ENCODE data around the gene MVK. TPM values are rescaled to one million over a fixed set of nuclear protein-coding genes. Genes with fewer than 3 reads are reported as not detected.

Gene MVK
- polyA plus RNA-seq, 1 of the 3 experiments (the other 2 are of a cell fraction): 7.0 TPM

- H3F3A ChIP-seq (replicated peaks; ENCODE audit: insufficient read depth): no peaks in the 10 kb centered on the region
- peaks cover 10 to 34% of the 10 kb centered on the region in 2 experiments for H3K36me3 ChIP-seq (replicated peaks in 1 of 2; ENCODE audit: control insufficient read depth in 1 of 2, insufficient read depth in 2 of 2, low read length in 1 of 2)
- H3K9ac ChIP-seq: no peak overlapping the region
- no peak for DNase-seq
- H2AFZ ChIP-seq (ENCODE audit: low read depth): no peak overlapping the region
- H3K9me3 ChIP-seq: no peaks in the 10 kb centered on the region
- peaks cover 0 to 16% of the 10 kb centered on the region in 2 experiments; a peak in 2 of 4 replicates for H3K4me1 ChIP-seq (ENCODE audit: control insufficient read depth in 1 of 2, insufficient read depth in 2 of 2, low read depth in 1 of 2, low read length in 1 of 2)
- H3K79me2 ChIP-seq (ENCODE audit: insufficient read depth): no peaks in the 10 kb centered on the region
- H3K9me2 ChIP-seq: no peaks in the 10 kb centered on the region
- H4K20me1 ChIP-seq (ENCODE audit: insufficient read depth): no peaks in the 10 kb centered on the region
- ChIA-PET CTCF (interaction anchor here (1.7 kb wide), 2 partner anchors 20 to 268 kb away, joined by 3 to 6 read pairs; no protein-coding TSS in a partner anchor), POLR2A (no interaction called here)
- WGBS (ENCODE audit: low lambda C conversion rate): 100% methylated on average over 1 of the region's 1 CpG
- H3K4me3 ChIP-seq (ENCODE audit: low read depth in 2 of 2, low read length in 1 of 2): no peak overlapping the region
- H3K27me3 ChIP-seq (ENCODE audit: insufficient read depth): no peaks in the 10 kb centered on the region
- TF ChIP-seq CHD2 (IDR thresholded peaks at IDR 0.05; ENCODE audit: low read length, partially characterized antibody) (no peak), GABPA (IDR thresholded peaks at IDR 0.05; ENCODE audit: low read depth) (no peak), TCF12 (IDR thresholded peaks at IDR 0.05) (no peak), FOSL2 (IDR thresholded peaks at IDR 0.05; ENCODE audit: borderline replicate concordance, low read depth) (no peak), POLR2AphosphoS5 (IDR thresholded peaks at IDR 0.05; ENCODE audit: low read depth, low read length) (no peak), EZH2phosphoT487 (IDR thresholded peaks at IDR 0.05; ENCODE audit: borderline replicate concordance, low read depth) (no peak), ELF1 (IDR thresholded peaks at IDR 0.05) (no peak), EP300 (IDR thresholded peaks at IDR 0.05; ENCODE audit: borderline replicate concordance in 1 of 2, low read depth in 1 of 2, low read length in 1 of 2) (no peak), ZBTB33 (IDR thresholded peaks at IDR 0.05; ENCODE audit: borderline replicate concordance, low read depth) (no peak), YY1 (IDR thresholded peaks at IDR 0.05; ENCODE audit: low read depth) (no peak), CTCF (IDR thresholded peaks at IDR 0.05) (no peak), RCOR1 (IDR thresholded peaks at IDR 0.05; ENCODE audit: low read length) (no peak), MXI1 (IDR thresholded peaks at IDR 0.05; ENCODE audit: low read depth, low read length) (no peak), USF2 (IDR thresholded peaks at IDR 0.05; ENCODE audit: borderline replicate concordance, low read depth, low read length) (no peak)
- TF ChIP-seq, protein P1, sequence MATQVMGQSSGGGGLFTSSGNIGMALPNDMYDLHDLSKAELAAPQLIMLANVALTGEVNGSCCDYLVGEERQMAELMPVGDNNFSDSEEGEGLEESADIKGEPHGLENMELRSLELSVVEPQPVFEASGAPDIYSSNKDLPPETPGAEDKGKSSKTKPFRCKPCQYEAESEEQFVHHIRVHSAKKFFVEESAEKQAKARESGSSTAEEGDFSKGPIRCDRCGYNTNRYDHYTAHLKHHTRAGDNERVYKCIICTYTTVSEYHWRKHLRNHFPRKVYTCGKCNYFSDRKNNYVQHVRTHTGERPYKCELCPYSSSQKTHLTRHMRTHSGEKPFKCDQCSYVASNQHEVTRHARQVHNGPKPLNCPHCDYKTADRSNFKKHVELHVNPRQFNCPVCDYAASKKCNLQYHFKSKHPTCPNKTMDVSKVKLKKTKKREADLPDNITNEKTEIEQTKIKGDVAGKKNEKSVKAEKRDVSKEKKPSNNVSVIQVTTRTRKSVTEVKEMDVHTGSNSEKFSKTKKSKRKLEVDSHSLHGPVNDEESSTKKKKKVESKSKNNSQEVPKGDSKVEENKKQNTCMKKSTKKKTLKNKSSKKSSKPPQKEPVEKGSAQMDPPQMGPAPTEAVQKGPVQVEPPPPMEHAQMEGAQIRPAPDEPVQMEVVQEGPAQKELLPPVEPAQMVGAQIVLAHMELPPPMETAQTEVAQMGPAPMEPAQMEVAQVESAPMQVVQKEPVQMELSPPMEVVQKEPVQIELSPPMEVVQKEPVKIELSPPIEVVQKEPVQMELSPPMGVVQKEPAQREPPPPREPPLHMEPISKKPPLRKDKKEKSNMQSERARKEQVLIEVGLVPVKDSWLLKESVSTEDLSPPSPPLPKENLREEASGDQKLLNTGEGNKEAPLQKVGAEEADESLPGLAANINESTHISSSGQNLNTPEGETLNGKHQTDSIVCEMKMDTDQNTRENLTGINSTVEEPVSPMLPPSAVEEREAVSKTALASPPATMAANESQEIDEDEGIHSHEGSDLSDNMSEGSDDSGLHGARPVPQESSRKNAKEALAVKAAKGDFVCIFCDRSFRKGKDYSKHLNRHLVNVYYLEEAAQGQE (IDR thresholded peaks at IDR 0.05; ENCODE audit: low read depth, low read length): no peak
- TF ChIP-seq, protein P2, sequence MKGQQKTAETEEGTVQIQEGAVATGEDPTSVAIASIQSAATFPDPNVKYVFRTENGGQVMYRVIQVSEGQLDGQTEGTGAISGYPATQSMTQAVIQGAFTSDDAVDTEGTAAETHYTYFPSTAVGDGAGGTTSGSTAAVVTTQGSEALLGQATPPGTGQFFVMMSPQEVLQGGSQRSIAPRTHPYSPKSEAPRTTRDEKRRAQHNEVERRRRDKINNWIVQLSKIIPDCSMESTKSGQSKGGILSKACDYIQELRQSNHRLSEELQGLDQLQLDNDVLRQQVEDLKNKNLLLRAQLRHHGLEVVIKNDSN (IDR thresholded peaks at IDR 0.05; ENCODE audit: borderline replicate concordance, low read depth): no peak
- H3K4me2 ChIP-seq: no peak overlapping the region
- no peak overlapping the region for H3K27ac ChIP-seq (ENCODE audit: low read depth in 2 of 2, low read length in 1 of 2)
These were observed 3.7 kb downstream of the MVK start for GRCh38 chr12:109577311-109577710.
